Hepatocyte (in vitro differentiated cells): ENCODE data around the gene TAS2R7. TPM values are rescaled to one million over a fixed set of nuclear protein-coding genes. Genes with fewer than 3 reads are reported as not detected.
"Not testable (repeated sequence)": the region's sequence is repeated elsewhere in the genome, so short reads cannot be mapped to it uniquely, and the experiment has no call there.

Experiments
- DNase-seq: peaks from one replicate; pipeline ENCODE4 v3.0.0-alpha.2; 2016; ENCODE audit warnings: low spot score
- H2AFZ ChIP-seq: fragments of 200-600 bp; sonication (generic); 2 replicates; pipeline ENCODE4 v1.6.0; 2016; ENCODE audit warnings: antibody characterized with exemption, mild to moderate bottlenecking
- H3K27ac ChIP-seq: fragments of 200-600 bp; sonication (generic); 2 replicates; pipeline ENCODE4 v1.5.1; 2016; ENCODE audit warnings: mild to moderate bottlenecking
- H3K27me3 ChIP-seq: fragments of 200-600 bp; sonication (generic); 2 replicates; pipeline ENCODE4 v1.6.1; 2016
- H3K36me3 ChIP-seq: fragments of 200-600 bp; sonication (generic); replicated peaks from 2 replicates; pipeline ENCODE4 v1.5.1; 2016; ENCODE audit warnings: low read depth; ENCODE audit not compliant: insufficient read depth
- H3K4me1 ChIP-seq: fragments of 200-600 bp; sonication (generic); 2 replicates; pipeline ENCODE4 v1.5.1; 2016; ENCODE audit warnings: mild to moderate bottlenecking, moderate library complexity; ENCODE audit not compliant: insufficient read depth
- H3K4me2 ChIP-seq: fragments of 200-600 bp; sonication (generic); 2 replicates; pipeline ENCODE4 v1.6.0; 2016
- H3K4me3 ChIP-seq: fragments of 200-600 bp; sonication (generic); 2 replicates; pipeline ENCODE4 v1.5.1; 2016; ENCODE audit warnings: mild to moderate bottlenecking
- H3K79me2 ChIP-seq: fragments of 200-600 bp; sonication (generic); 2 replicates; pipeline ENCODE4 v1.6.0; 2017; ENCODE audit warnings: mild to moderate bottlenecking
- H3K9me2 ChIP-seq: fragments of 200-600 bp; sonication (generic); replicated peaks from 2 replicates; pipeline ENCODE4 v1.6.0; 2017; ENCODE audit warnings: mild to moderate bottlenecking; ENCODE audit not compliant: insufficient read depth
- H3K9me3 ChIP-seq: fragments of 200-600 bp; sonication (generic); 2 replicates; pipeline ENCODE4 v1.5.1; 2016; ENCODE audit warnings: low read depth, mild to moderate bottlenecking
- H4K20me1 ChIP-seq: fragments of 200-600 bp; sonication (generic); 2 replicates; pipeline ENCODE4 v1.6.0; 2016; ENCODE audit warnings: mild to moderate bottlenecking; ENCODE audit not compliant: insufficient read depth, poor library complexity, severe bottlenecking
- CTCF ChIP-seq: fragments of 200-600 bp; sonication (generic); IDR thresholded peaks from 2 replicates; pipeline ENCODE4 v1.5.1; 2016; ENCODE audit warnings: antibody characterized with exemption, mild to moderate bottlenecking; ENCODE audit not compliant: poor library complexity
- EZH2 ChIP-seq: fragments of 200-600 bp; sonication (generic); IDR thresholded peaks from 2 replicates; pipeline ENCODE4 v1.6.1; 2016; ENCODE audit warnings: antibody characterized with exemption, mild to moderate bottlenecking, borderline replicate concordance
- EZH2phosphoT487 ChIP-seq: fragments of 200-600 bp; sonication (generic); IDR thresholded peaks from one replicate; pipeline ENCODE4 v1.6.1; 2018; ENCODE audit warnings: antibody characterized with exemption, mild to moderate bottlenecking, low read depth, moderate library complexity; ENCODE audit not compliant: unreplicated experiment, severe bottlenecking
- WGBS: methylation state at CpG from one replicate; pipeline ENCODE4 v1.1.6; 2016; ENCODE audit warnings: low lambda C conversion rate; ENCODE audit errors: missing lambda C conversion rate; 5-methylcytosine and 5-hydroxymethylcytosine counted together
- polyA plus RNA-seq: library from polyadenylated mRNA; unstranded; fragments of >200 nt; fragmentation: Nextera tagmentation; extraction: Ambion mirVana; gene quantifications from 2 replicates; pipeline ENCODE4 v1.2.1, GENCODE V29; 2016
- total RNA-seq: library from RNA; depleted of rRNA; stranded (reverse); fragments of >200 nt; gene quantifications from 2 replicates; pipeline ENCODE4 v1.2.3, GENCODE V29; 2014

Gene TAS2R7
- total and polyA plus RNA-seq, 2 experiments from 2014 or later: not detected

GRCh38 chr12:10794222-10794621 lies 8.2 kb downstream of the TAS2R7 start:
- WGBS: 53% methylated on average over 2 of the region's 2 CpGs
- no peak for TF ChIP-seq EZH2
- no peak for TF ChIP-seq CTCF
- no peak for TF ChIP-seq EZH2phosphoT487

GRCh38 chr12:10791769-10792168 lies 10.7 kb downstream of the TAS2R7 start:
- H3K27ac ChIP-seq, H3K27me3 ChIP-seq, H3K79me2 ChIP-seq, H3K4me1 ChIP-seq, H4K20me1 ChIP-seq, H2AFZ ChIP-seq, H3K4me3 ChIP-seq, H3K9me3 ChIP-seq, DNase-seq, H3K36me3 ChIP-seq, H3K4me2 ChIP-seq, H3K9me2 ChIP-seq: not testable (repeated sequence)
- 93% methylated on average over 4 of the region's 4 CpGs for WGBS

More at GRCh38 chr12:10794222-10794621, 8.2 kb downstream of the TAS2R7 start:
- H3K27ac ChIP-seq: no peak overlapping the region
- H3K4me2 ChIP-seq: no peak overlapping the region
- H3K4me3 ChIP-seq: no peak overlapping the region
- H4K20me1 ChIP-seq: no peaks in the 10 kb centered on the region
- H3K27me3 ChIP-seq: no peaks in the 10 kb centered on the region
- H3K79me2 ChIP-seq: no peaks in the 10 kb centered on the region
- no peak for DNase-seq
- H3K9me3 ChIP-seq: no peaks in the 10 kb centered on the region
- H2AFZ ChIP-seq: no peak overlapping the region
- no peaks in the 10 kb centered on the region for H3K36me3 ChIP-seq
- no peaks in the 10 kb centered on the region for H3K4me1 ChIP-seq
- H3K9me2 ChIP-seq: no peaks in the 10 kb centered on the region

GRCh38 chr12:10783252-10783651 lies 19.2 kb downstream of the TAS2R7 start:
- no peak for TF ChIP-seq EZH2
- TF ChIP-seq EZH2phosphoT487: no peak
- no peak for TF ChIP-seq CTCF
- H3K27ac ChIP-seq: no peak overlapping the region
- no peaks in the 10 kb centered on the region for H3K36me3 ChIP-seq
- H3K27me3 ChIP-seq: no peaks in the 10 kb centered on the region
- DNase-seq: no peak
- H3K4me3 ChIP-seq: no peak overlapping the region
- no peak overlapping the region for H3K4me2 ChIP-seq
- no peaks in the 10 kb centered on the region for H3K9me2 ChIP-seq
- H3K4me1 ChIP-seq: no peaks in the 10 kb centered on the region
- no peak overlapping the region for H2AFZ ChIP-seq
- no peaks in the 10 kb centered on the region for H4K20me1 ChIP-seq
- WGBS: 69% methylated on average over 5 of the region's 5 CpGs
- H3K79me2 ChIP-seq: no peaks in the 10 kb centered on the region
- no peaks in the 10 kb centered on the region for H3K9me3 ChIP-seq

DNA sequence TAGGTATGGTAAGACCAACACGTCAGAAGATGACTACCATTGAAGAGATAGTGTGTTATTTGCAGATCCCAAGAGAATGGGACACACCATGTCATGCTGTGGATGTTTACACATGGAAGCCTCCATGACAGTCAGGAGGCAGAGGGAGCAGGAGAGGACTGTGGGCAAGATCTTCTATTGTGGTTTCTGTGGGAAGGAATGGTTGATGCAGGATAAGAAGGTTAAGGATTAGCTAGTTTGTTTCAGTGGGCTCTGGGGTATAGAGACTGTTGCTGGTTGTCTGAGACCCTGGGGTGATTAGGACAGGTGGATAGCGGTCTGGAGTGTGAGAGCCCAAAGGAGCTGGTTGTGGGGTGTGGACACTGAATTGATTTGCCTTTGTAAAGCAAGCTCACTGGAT lies 23.3 kb downstream of the TAS2R7 start:
- H2AFZ ChIP-seq: no peak overlapping the region
- TF ChIP-seq EZH2phosphoT487: no peak
- no peak for TF ChIP-seq EZH2
- no peak for TF ChIP-seq CTCF

More for the DNA sequence above, 23.3 kb downstream of the TAS2R7 start:
- H3K4me3 ChIP-seq: no peak overlapping the region
- H3K4me1 ChIP-seq: no peaks in the 10 kb centered on the region
- 85% methylated on average over 2 of the region's 2 CpGs for WGBS
- H3K27ac ChIP-seq: no peak overlapping the region
- no peaks in the 10 kb centered on the region for H3K36me3 ChIP-seq
- H3K27me3 ChIP-seq: no peaks in the 10 kb centered on the region
- no peaks in the 10 kb centered on the region for H3K9me3 ChIP-seq
- no peaks in the 10 kb centered on the region for H4K20me1 ChIP-seq
- H3K9me2 ChIP-seq: no peaks in the 10 kb centered on the region
- H3K4me2 ChIP-seq: no peak overlapping the region
- H3K79me2 ChIP-seq: no peaks in the 10 kb centered on the region
- no peak for DNase-seq
